HG03558 (cell line): Measurements from ENCODE around the gene BMP8A.
"Not testable (repeated sequence)": the region's sequence is repeated elsewhere in the genome, so short reads cannot be mapped to it uniquely, and the experiment has no call there.

ENCODE experiments used
- ATAC-seq: cut with Tn5 transposase; IDR thresholded peaks from one replicate; pipeline ENCODE4 v1.9.1; 2021; ENCODE audit warnings: moderate number of reproducible peaks; ENCODE audit not compliant: unreplicated experiment; ENCODE audit errors: extremely low read depth

Gene BMP8A

DNA sequence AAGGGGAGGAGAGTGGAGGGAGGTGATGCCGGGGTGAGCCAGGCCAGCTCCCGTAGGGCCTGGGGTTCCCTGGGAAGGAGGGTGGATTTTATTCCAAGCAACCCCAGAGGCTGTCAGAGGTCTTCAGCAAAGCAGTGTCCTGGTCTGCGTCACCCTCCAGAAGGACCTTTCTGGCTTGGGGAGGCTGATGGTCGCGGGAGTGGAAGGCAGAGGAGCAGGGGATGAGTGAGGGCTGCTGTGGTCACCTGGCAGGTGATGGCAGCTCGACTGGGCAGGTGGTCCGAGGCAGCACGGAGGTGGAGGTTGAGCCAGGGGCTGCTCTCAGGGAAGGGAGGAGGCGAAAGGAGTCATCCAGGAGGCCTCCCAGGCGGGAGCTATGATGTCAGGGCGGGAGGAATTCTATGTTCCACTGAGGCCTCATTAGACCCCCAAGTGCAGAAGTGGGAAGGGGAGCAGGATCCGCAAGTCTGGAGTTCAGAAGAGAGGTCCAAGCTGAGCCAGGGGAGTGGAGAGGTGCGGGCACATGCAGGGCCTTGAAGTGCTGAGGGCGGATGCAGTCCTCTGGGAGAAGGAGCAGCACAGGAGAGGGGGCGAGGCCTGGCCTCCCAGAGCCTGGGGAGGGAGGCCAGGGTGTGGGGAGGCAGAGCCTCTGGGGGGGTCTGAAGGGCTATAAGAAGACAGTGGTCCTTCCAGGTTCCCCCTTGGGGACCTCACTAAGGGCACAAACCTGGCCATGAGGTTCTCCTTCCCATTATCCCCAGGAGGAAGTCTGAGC is 33.3 kb downstream of the BMP8A start:
- no peak for ATAC-seq

DNA sequence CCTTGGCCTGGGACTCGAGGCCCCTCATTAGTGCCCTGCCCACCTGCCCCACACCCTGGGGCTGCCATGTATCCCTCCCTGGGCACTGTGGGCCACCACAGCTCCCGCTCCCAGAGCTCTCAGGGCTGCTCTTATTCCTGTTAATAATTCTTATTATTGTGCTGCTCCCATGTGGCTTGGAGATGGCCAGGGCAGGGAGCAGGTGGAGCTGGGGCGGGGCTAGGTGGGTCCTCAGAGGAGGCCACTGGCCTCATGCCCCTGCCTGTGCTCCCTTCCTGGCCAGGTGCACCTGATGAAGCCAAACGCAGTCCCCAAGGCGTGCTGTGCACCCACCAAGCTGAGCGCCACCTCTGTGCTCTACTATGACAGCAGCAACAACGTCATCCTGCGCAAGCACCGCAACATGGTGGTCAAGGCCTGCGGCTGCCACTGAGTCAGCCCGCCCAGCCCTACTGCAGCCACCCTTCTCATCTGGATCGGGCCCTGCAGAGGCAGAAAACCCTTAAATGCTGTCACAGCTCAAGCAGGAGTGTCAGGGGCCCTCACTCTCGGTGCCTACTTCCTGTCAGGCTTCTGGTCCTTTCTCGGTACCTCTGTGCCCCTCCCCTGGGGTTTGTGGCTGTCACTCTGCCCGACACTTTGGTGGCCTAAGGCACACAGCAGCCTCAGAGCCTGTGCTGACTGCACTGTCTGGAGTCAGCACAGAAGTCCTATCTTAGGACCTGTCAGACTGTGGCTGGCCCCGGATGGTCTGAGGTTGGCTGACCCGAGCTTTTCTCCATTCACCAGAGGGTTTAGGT is 34.1 kb downstream of the BMP8A start:
- peak; percentile 77 for ATAC-seq

DNA sequence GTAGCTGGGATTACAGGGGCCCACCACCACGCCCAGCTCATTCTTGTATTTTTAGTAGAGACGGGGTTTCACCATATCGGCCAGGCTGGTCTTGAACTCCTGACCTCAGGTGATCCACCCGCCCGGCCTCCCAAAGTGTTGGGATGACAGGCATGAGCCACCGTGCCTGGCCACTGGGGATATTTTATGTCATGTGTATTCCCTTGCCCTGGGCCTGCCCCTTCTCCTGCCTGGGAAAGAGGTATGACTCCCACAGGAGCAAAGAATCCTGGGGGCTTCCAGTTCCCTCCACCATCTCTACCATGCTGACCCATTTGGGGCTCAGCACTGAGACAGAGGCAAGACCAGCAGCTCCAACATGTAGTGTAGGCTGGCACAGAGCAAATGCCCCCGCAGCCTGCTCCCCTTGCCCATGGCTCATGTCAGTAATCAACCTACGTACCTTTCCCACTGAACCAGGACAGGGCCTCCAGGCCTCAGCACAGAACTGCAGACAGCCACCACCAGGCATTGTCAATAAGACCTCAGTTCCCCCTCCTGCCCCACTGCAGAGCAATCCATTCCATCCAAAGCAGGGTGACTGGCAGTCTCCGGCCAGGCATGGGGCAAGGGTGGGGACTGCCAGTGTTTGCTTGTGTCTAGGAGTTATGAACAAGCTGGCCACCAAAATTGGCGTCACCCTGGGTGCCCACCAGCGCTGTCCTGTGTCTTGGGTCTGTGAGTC is 35.2 kb downstream of the BMP8A start:
- no peak for ATAC-seq

DNA sequence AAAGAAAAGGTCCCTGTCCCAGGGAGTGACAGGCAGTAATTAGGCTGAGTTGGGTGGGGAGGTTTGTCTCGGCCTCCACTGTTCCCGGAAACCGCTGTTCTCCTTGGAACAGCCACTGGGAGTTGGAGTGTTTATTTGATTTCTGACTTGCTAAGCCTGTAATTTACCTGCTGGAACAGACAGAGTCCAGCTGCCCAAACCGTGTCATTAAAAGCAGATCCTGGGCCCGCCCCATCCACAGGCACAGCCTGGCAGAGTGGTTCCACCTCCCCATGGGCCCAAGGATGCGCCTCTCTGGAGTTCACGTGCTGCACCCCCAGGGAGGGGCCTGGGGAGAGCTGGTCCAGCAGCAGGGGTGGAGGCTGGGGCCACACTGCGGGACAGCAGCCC is 35.7 kb downstream of the BMP8A start:
- ATAC-seq, result not testable (repeated sequence)

DNA sequence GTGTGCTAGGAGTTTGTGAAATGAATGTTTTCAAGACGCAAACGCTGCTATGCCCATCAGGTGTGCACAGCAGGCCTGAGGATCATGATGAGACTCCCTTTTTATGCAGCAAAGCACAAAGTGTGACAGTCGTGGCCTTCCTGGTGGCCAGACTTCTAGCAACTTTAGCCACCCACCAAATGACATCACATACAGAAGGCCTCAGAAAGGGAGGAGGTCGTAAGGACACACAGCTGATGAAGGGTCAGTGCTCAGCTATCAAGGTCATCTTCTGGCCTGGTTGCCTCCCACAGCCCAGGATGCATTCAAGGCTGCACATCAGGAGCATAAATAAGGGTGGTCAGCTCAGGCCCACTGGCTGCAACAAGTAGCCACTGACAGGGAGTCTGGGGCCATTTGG is 36.6 kb downstream of the BMP8A start:
- no peak for ATAC-seq

DNA sequence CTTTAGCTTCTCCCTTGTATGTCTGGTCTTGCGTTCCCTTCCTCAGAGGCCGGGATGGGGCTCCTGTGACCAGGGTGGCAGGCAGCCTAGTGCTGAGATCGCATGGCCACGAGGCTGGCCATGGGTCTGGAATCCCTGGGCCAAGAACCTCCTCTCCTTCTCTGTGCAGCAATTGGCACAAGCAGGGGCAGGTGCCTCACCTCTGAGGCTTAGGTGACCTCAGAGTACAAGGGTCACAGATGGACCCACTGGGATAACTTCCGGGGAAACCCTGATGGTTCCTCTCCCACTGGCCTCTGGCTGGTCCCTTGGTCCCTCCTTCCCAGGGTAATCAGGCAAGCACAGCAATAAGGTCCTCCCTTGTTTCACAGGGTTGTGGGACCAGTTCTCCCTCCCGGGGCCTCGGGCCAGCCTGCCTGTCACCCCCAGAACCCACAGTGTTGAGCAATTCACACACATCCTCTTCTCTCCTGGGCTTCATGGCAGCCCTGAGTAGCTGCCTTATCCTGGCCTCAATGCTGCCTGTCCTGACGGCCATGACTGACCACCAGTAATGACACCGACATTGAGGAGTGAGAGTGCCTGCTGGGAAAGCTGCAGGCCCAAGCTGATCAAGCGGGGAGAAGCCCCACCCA is 38.6 kb downstream of the BMP8A start:
- no peak for ATAC-seq

DNA sequence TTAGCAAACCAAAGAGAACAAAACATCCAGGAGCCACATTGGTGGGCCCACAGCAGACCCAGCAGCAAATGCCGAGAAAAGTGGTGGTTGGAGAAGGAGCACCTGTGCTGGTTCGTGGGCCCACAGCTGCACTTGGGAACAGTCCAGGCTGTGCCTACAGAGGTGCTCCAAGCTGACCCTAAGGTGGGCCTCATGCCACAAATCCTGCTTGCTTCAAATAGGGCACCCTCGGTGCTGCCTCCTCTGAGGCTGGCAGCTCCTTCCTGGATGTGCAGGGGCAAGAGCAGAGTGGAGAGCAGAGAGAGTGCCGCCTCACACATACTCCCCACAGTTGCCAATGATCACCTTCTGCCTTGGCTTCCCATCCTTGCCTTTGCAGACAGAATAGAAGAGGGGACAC is 40.1 kb downstream of the BMP8A start:
- ATAC-seq, result no peak

DNA sequence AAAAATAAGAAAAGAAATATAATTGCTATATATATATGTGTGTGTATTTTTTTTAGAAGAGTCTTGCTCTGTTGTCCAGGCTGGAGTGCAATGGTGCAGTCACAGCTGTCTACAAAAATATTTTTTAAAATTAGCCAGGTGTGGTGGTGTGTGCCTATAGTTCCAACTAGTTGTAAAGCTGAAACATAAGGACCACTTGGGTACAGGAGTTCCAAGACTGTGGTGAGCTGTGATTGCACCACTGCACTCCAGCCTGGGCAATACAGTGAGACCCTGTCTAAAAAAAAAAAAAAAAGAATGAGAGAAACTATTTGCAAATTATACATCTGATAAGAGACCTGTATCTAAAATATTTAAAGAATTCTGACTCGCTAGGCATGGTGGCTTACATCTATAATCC is 42.0 kb downstream of the BMP8A start:
- ATAC-seq, result no peak

DNA sequence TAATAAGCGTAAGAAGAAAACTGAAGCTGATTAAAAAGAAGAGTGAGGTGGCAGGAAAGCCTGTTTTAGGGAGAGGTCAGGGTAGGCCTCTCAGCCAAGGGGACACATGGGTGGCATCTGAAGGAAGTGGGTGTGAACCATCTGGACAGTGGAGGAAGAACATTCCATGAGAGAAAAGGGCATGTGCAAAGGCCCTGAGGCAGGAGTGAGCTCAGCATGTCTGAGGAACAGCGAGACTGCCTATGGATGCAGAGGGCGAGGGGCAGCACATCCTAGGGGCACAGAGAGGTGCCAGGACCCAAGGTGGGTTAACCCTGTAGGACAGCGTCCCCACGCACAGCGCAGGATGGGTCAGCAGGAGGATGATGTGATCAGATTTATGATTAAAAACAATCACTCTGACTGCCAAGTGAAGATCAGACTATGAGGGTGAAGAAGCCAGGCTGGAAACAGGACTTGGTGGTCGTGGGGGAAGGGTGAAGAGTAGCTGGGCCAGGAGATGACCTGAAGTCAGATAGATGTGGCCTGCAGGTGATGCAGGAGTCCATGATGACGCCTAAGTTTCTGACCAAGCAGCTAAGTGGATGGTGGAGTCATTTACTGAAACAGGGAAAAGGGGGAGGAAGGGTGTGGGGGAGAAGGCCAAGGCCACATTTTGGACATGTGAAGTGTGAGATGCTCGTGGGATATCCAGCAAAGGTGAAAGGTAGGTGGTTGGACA is 47.3 kb downstream of the BMP8A start:
- no peak for ATAC-seq

DNA sequence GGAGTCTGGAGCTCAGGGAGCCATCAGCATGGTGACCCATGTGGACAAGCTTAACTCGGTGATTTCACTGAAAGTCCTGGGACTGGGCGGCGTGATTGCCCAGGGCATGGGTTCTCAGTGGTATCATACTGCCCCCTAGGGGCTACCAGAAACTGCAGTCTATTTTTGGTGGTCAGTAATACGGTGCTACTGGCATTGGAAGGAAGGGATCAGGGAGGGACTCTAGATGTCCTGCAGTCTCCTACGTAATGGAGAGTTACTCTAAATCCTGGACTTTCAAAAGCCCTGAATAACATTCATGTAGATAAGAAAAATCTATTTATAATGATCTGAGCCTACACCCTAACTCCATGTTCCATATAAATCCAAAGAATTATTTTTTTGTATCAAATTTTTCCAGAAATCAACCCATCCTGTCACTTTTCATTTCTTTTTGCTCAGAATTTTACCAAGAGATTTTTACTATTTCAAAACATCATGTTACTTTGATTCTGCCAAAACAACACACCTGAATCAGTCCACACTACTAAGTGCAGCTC is 47.9 kb downstream of the BMP8A start:
- no peak for ATAC-seq

DNA sequence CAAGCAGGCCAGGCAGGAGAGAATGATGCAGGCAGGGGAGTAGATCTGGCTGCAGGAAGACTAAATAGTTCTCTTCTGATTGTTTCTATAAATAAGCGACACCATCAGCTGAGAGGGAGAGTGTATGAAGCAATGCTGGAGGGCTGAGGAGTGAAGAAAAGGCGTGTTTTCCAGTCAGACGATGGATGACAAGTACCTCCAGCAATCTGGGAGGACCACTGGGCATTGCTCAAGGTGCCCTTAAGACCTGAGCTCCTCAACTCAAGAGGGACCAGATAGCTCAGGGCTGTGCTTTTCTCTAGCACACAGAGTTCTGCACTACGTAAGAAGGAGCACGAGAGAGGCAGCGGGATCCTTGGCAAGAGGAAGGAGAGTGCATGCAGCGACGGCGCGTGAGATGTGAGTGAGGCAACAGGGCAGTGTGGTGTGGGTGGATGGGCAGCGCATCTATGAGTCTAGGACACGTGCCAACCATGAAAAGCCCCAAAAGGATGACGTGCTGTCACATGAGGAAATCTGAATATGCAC is 49.1 kb downstream of the BMP8A start:
- no peak for ATAC-seq

DNA sequence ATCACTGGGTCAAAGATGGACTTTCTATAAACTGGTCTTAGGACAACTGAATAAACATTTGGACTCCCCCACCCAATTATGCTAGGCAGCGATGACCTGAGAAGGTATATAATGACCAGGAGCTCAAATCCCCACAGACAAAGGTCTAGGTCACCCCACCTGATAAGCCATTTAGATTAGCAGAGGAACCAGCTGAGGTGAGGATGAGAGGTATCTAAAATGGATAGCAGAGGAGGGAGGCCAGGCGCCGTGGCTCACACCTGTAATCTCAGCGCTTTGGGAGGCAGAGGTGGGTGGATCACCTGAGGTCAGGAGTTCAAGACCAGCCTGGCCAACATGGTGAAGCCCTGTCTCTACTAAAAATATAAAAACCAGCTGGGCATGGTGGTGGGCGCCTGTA is 51.5 kb downstream of the BMP8A start:
- ATAC-seq, result no peak

DNA sequence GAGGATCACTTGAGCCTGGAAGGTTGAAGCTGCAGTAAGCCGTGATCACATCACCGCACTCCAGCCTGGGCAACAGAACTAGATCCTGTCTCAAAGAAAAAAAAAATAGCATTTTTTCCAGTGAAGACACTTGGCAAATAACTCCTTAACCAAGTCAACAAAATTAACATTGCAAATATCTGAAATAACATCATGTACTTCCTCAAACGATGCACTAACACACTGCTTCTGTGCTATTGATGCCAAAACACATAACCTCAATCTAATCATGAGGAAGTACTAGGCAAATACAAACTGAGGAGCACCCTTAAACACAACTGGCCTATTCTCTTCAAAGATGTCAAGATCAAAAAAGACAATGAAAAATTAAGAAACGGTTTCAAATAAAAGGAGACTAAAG is 52.9 kb downstream of the BMP8A start:
- no peak for ATAC-seq

DNA sequence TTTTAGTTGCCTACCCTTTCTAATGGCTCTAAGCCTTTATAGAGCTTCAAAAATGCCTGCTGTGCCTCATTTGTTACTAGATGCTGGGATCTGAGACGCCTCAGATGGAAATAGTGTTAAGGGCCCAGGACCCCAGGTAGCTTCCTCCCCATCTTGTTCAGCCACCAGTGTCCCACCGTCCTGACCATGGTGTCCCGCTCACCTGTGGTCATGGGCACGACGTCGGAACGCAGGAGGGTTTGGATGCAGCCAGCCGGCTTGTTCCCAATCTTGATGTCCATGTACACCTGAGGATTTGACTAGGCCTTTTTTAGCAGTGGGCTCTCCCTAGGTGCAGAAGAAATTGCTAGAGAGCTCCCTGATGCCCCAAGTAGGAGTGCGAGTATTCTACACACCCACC is 54.1 kb downstream of the BMP8A start:
- ATAC-seq, result no peak

DNA sequence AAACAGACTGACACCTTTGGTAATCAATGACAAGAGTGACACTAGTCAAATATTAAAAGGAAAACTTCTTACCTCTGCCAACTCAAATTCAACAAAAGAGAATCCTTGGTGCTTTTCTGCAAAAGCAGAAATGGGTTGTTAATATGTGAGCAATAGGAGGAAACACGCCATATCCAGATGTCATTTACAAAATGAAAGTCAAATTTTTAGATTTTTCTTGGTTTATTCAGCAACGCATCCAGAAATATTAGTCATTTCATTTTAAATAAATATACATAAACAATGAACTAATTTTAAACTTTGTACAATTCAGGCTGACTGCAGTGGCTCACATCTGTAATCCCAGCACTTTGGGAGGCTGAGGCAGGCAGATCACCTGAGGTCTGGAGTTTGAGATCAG is 62.8 kb downstream of the BMP8A start:
- ATAC-seq, result no peak

DNA sequence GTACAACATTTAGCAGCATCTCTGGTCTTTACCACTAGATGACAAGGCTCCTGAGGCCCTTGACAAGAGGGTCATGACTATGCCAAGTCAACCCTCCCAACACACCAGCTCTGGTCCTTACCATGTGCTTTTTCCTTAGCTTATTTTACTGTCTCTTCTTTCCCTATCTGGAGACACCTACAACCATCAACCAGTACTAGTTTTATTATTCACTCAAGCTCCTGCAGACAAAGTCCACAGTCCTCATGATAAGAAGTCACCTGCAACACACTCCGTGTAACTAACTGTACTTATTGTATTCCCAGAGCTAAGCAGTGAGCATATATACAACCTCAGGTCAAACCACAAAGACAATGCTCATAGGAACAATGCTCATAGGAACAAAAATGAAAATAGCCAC is 69.8 kb downstream of the BMP8A start:
- ATAC-seq, result no peak

DNA sequence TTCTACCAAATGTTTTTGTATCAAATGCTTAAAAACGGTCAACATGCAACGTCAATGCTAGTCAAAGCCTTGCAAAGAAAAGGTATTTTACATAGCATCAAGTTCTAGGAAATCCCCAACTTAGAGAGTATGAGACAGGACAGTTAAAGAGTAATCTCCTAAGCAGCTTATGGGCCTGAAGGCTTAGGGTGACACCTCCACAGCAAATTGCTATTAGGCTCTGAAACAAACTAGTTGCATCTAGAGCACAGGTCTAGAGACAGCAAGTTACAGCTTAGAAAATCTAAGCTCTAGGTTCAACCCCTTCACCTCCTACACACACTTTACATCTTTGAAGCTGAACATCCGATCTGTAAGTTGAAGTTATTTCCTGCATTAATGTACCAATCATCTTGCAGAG is 71.5 kb downstream of the BMP8A start:
- no peak for ATAC-seq

DNA sequence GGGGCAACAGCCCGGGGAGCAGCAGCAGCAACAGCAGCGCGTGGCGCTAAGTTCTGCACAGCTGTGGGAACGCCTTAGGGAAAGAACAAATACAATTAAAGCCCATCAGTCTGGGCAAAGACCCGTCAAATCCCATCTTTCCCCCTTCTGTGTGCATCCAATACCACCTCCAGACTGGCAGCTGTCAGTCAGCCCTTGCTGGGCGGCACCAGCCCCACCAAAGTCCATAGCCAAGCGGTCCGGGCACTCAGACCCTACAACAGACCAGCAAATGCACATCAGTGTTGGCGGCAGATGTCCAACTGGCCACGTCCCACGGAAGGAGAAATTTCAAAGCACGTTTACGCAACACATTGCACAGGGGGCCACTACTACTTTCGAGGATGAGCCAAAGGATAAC is 72.2 kb downstream of the BMP8A start:
- no peak for ATAC-seq

DNA sequence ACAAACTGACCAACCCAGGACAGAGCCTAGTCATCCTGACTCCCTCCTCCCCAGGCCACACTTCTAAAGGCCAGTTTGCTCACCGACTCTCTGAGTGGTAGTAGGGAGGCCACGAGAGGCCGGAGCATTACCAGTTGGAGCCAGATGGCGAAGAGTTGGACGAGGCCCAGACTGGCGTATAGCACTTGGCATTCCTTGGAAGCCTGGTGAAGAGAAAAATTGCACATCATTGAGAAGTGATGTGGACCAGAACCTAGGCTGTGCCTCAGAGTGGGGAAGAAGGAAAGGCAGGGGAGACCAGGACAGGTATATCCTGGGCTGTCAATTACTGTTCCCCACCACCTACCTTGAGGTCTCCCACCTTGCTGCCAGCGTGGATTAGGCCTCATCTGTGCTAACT is 72.9 kb downstream of the BMP8A start:
- no peak for ATAC-seq

DNA sequence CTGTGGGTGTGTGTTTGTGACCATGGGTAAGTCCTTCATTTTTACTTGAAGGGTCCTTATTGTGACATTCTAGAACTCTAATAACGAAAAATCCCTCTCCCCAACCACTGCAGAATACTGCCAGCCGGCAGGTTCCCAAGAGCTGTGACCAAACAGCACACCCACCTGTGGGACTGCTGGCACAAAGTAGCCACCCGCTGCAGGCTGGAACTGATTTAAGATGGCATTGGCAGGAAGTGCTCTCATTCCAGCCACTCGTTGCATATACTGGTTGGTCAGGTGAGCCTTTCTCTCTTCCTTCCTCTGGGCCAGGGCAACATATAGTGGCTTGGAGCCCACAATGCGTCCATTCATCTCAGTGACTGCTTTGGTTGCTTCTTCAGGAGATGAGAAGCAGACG is 73.5 kb downstream of the BMP8A start:
- ATAC-seq, result no peak
